Common myeloid progenitor, CD34-positive (primary cell): ENCODE data around the gene KCNH2.

Experiments
- CTCF ChIA-PET: fragments of 350-600 bp; sonication (Branson Sonifier 250); formaldehyde crosslinking; loops from one replicate; lab custom pipeline; 2021; ENCODE audit warnings: antibody characterized with exemption; lab: Charles Lee
- POLR2A ChIA-PET: fragments of 350-600 bp; sonication (Branson Sonifier 250); formaldehyde crosslinking; loops from one replicate; lab custom pipeline; 2021; ENCODE audit warnings: antibody characterized with exemption; lab: Charles Lee
- DNase-seq, 3 donors: peaks; one replicate each; pipeline versions ENCODE4 v3.0.0 to v3.0.0-alpha.2; 2013
- H3K27ac ChIP-seq, 2 experiments: 1 replicate in 1 of 2; 2 replicates in 1 of 2; pipeline ENCODE4 v1.7.0; 2013; ENCODE audit warnings: inconsistent platforms in 2 of 2, low read length in 2 of 2, mild to moderate bottlenecking in 2 of 2, low read depth in 1 of 2, moderate library complexity in 1 of 2; ENCODE audit not compliant: severe bottlenecking in 2 of 2, insufficient read depth in 1 of 2, poor library complexity in 1 of 2
- H3K27me3 ChIP-seq, 5 experiments: replicated peaks in 2 of 5; 1 replicate in 3 of 5; 2 replicates in 2 of 5; pipeline versions ENCODE4 v1.6.1 to v1.7.0; 2013; ENCODE audit warnings: low read length in 4 of 5, mild to moderate bottlenecking in 2 of 5, moderate library complexity in 2 of 5, inconsistent platforms in 1 of 5; ENCODE audit not compliant: insufficient read depth in 5 of 5, control insufficient read depth in 4 of 5
- H3K36me3 ChIP-seq, 4 experiments: 1 replicate in 2 of 4; 2 replicates in 2 of 4; pipeline versions ENCODE4 v1.6.1 to v1.7.0; 2013; ENCODE audit warnings: low read length in 3 of 4, control low read depth in 1 of 4, mild to moderate bottlenecking in 1 of 4; ENCODE audit not compliant: control insufficient read depth in 4 of 4, insufficient read depth in 4 of 4
- H3K4me1 ChIP-seq, 4 experiments: 1 replicate in 3 of 4; 2 replicates in 1 of 4; pipeline versions ENCODE4 v1.6.1 to v1.7.1; 2013; ENCODE audit warnings: low read length in 3 of 4, mild to moderate bottlenecking in 3 of 4, control low read depth in 1 of 4, inconsistent platforms in 1 of 4, moderate library complexity in 1 of 4; ENCODE audit not compliant: control insufficient read depth in 4 of 4, insufficient read depth in 4 of 4; ENCODE audit errors: control extremely low read depth in 1 of 4
- H3K4me3 ChIP-seq, 7 experiments: 1 replicate in 4 of 7; 2 replicates in 3 of 7; pipeline versions ENCODE4 v1.5.1 to v1.7.0; 2013; ENCODE audit warnings: mild to moderate bottlenecking in 7 of 7, low read length in 6 of 7, moderate library complexity in 6 of 7, inconsistent platforms in 2 of 7, low read depth in 2 of 7, control low read depth in 1 of 7; ENCODE audit not compliant: insufficient read depth in 4 of 7, control insufficient read depth in 1 of 7; ENCODE audit errors: extremely low read depth in 1 of 7
- H3K9me3 ChIP-seq, 5 experiments: 1 replicate in 4 of 5; 2 replicates in 1 of 5; pipeline versions ENCODE4 v1.6.1 to v1.7.1; 2013; ENCODE audit warnings: low read length in 4 of 5, mild to moderate bottlenecking in 2 of 5, inconsistent platforms in 1 of 5, low read depth in 1 of 5, moderate library complexity in 1 of 5; ENCODE audit not compliant: control insufficient read depth in 4 of 5, insufficient read depth in 2 of 5; ENCODE audit errors: control extremely low read depth in 1 of 5
- WGBS: methylation state at CpG from one replicate; pipeline ENCODE4 v1.1.5; 2013; ENCODE audit not compliant: insufficient coverage; 5-methylcytosine and 5-hydroxymethylcytosine counted together

Gene KCNH2

GRCh38 chr7:150968056-150968733, 9.9 kb downstream of the KCNH2 start:
- ChIA-PET CTCF (interaction anchor here (0.8 to 15.2 kb wide), 6 partner anchors 15 to 70 kb away, joined by 3 to 215 read pairs (median 4); partner anchors contain the start of gene NOS3), POLR2A (interaction anchor here (1.2 kb wide), 1 partner anchor 9 kb away, joined by 3 read pairs; no protein-coding TSS in a partner anchor)
- no peak for DNase-seq
- no peak overlapping the region for H3K4me3 ChIP-seq
- H3K27me3 ChIP-seq, result peaks cover 0 to 45% (median 19%) of the 10 kb centered on the region in 5 experiments
- H3K27ac ChIP-seq, result no peak overlapping the region
- H3K9me3 ChIP-seq, result no peaks in the 10 kb centered on the region
- WGBS, result 88% methylated on average over 4 of the region's 15 CpGs
- peaks cover 0 to 16% (median 13%) of the 10 kb centered on the region in 4 experiments for H3K4me1 ChIP-seq
- H3K36me3 ChIP-seq, result no peaks in the 10 kb centered on the region

- H3K9me3 ChIP-seq, result no peaks in the 10 kb centered on the region
- H3K36me3 ChIP-seq, result no peaks in the 10 kb centered on the region
- H3K4me3 ChIP-seq, result no peak overlapping the region
- peaks cover 0 to 22% (median 20%) of the 10 kb centered on the region in 4 experiments for H3K4me1 ChIP-seq
- WGBS, result 81% methylated on average over 4 of the region's 6 CpGs
- POLR2A ChIA-PET, result no interaction called here
- peaks cover 0 to 36% (median 20%) of the 10 kb centered on the region in 5 experiments for H3K27me3 ChIP-seq
- no peak overlapping the region for H3K27ac ChIP-seq
- CTCF ChIA-PET, result interaction anchor here (8.0 to 15.2 kb wide), 2 partner anchors 16 to 25 kb away, joined by 86 to 215 read pairs; partner anchors contain the start of gene NOS3
- DNase-seq, result no peak
These were observed 10.8 kb downstream of the KCNH2 start for GRCh38 chr7:150967349-150967748.

- no peaks in the 10 kb centered on the region for H3K36me3 ChIP-seq
- peaks cover 0 to 30% (median 19%) of the 10 kb centered on the region in 5 experiments for H3K27me3 ChIP-seq
- no peak overlapping the region for H3K4me3 ChIP-seq
- H3K27ac ChIP-seq, result no peak overlapping the region
- H3K4me1 ChIP-seq, result peaks cover 0 to 30% (median 26%) of the 10 kb centered on the region in 4 experiments
- 100% methylated on average over 1 of the region's 1 CpG for WGBS
- POLR2A ChIA-PET, result no interaction called here
- no peak for DNase-seq
- H3K9me3 ChIP-seq, result no peaks in the 10 kb centered on the region
- CTCF ChIA-PET, result interaction anchor here (1.3 to 15.2 kb wide), 6 partner anchors 9 to 145 kb away, joined by 4 to 215 read pairs (median 8); partner anchors contain the start of gene NOS3
These were observed 12.1 kb downstream of the KCNH2 start for GRCh38 chr7:150966002-150966401.

GRCh38 chr7:150965273-150965830, 12.8 kb downstream of the KCNH2 start:
- WGBS, result 90% methylated on average over 15 of the region's 16 CpGs
- peaks cover 0 to 32% (median 17%) of the 10 kb centered on the region in 5 experiments for H3K27me3 ChIP-seq
- POLR2A ChIA-PET, result no interaction called here
- no peak overlapping the region for H3K4me3 ChIP-seq
- H3K9me3 ChIP-seq, result no peaks in the 10 kb centered on the region
- H3K4me1 ChIP-seq, result peaks cover 0 to 33% (median 26%) of the 10 kb centered on the region in 4 experiments
- no peak for DNase-seq
- CTCF ChIA-PET, result interaction anchor here (0.9 to 15.2 kb wide), 14 partner anchors 9 to 187 kb away, joined by 3 to 215 read pairs (median 4); partner anchors contain the start of gene NOS3
- H3K36me3 ChIP-seq, result no peaks in the 10 kb centered on the region
- H3K27ac ChIP-seq, result no peak overlapping the region

- ChIA-PET POLR2A (no interaction called here), CTCF (interaction anchor here (0.9 to 15.2 kb wide), 13 partner anchors 9 to 186 kb away, joined by 3 to 215 read pairs (median 4); partner anchors contain the start of gene NOS3)
- Histone ChIP-seq H3K27ac (no peak overlapping the region), H3K27me3 (peaks cover 0 to 34% (median 17%) of the 10 kb centered on the region in 5 experiments), H3K4me1 (peaks cover 0 to 33% (median 26%) of the 10 kb centered on the region in 4 experiments), H3K9me3 (no peaks in the 10 kb centered on the region), H3K36me3 (no peaks in the 10 kb centered on the region), H3K4me3 (no peak overlapping the region)
- 30% methylated on average over 12 of the region's 16 CpGs for WGBS
- peak in 2 of 3 donors; percentile 66 to 67 for DNase-seq
These were observed 13.5 kb downstream of the KCNH2 start for GRCh38 chr7:150964593-150965111.

- H3K4me1 ChIP-seq, result peaks cover 0 to 33% (median 26%) of the 10 kb centered on the region in 4 experiments
- H3K27me3 ChIP-seq, result peaks cover 0 to 34% (median 19%) of the 10 kb centered on the region in 5 experiments
- 88% methylated on average over 13 of the region's 18 CpGs for WGBS
- no peak overlapping the region for H3K27ac ChIP-seq
- H3K9me3 ChIP-seq, result no peaks in the 10 kb centered on the region
- no peak overlapping the region for H3K4me3 ChIP-seq
- POLR2A ChIA-PET, result no interaction called here
- CTCF ChIA-PET, result interaction anchor here (0.9 to 15.2 kb wide), 22 partner anchors 9 to 149 kb away, joined by 3 to 215 read pairs (median 6); partner anchors contain the start of gene NOS3
- no peak for DNase-seq
- H3K36me3 ChIP-seq, result no peaks in the 10 kb centered on the region
These were observed 14.2 kb downstream of the KCNH2 start for GRCh38 chr7:150963707-150964559.
